GM23338 (cell line): ENCODE results near the gene POMP. TPM values are rescaled to one million over a fixed set of nuclear protein-coding genes. Genes with fewer than 3 reads are reported as not detected.

Experiments
- ATAC-seq: fragments of 200-7000 bp; cut with Tn5 transposase; 3 replicates; pipeline ENCODE4 v1.9.1; 2020
- DNase-seq: peaks from one replicate; pipeline ENCODE4 v3.0.0-alpha.2; 2015; ENCODE audit warnings: low spot score
- H2AFZ ChIP-seq: fragments of 200-600 bp; sonication (generic); 2 replicates; pipeline ENCODE4 v1.8.0; 2016; ENCODE audit warnings: antibody characterized with exemption, mild to moderate bottlenecking, moderate library complexity
- H3F3A ChIP-seq: fragments of 200-600 bp; sonication (generic); replicated peaks from 2 replicates; pipeline ENCODE4 v1.8.0; 2017; ENCODE audit warnings: antibody characterized with exemption, mixed run types, low read depth
- H3K27ac ChIP-seq: fragments of 200-600 bp; sonication (generic); 2 replicates; pipeline ENCODE4 v1.6.1; 2016; ENCODE audit warnings: low read depth
- H3K27me3 ChIP-seq: fragments of 200-600 bp; sonication (generic); 2 replicates; pipeline ENCODE4 v1.8.0; 2016; ENCODE audit warnings: mild to moderate bottlenecking, mixed run types, moderate library complexity; ENCODE audit not compliant: insufficient read depth
- H3K36me3 ChIP-seq: fragments of 200-600 bp; sonication (generic); 2 replicates; pipeline ENCODE4 v1.8.0; 2016; ENCODE audit warnings: mild to moderate bottlenecking; ENCODE audit not compliant: insufficient read depth
- H3K4me1 ChIP-seq: fragments of 200-600 bp; sonication (generic); 2 replicates; pipeline ENCODE4 v1.8.0; 2016; ENCODE audit warnings: mild to moderate bottlenecking, moderate library complexity; ENCODE audit not compliant: insufficient read depth
- H3K4me2 ChIP-seq: fragments of 200-600 bp; sonication (generic); 2 replicates; pipeline ENCODE4 v1.7.1; 2017; ENCODE audit warnings: mixed run types
- H3K4me3 ChIP-seq: fragments of 200-600 bp; sonication (generic); 2 replicates; pipeline ENCODE4 v1.6.1; 2016; ENCODE audit warnings: mixed run types
- H3K79me2 ChIP-seq: fragments of 200-600 bp; sonication (generic); replicated peaks from 2 replicates; pipeline ENCODE4 v1.8.0; 2017; ENCODE audit warnings: mild to moderate bottlenecking; ENCODE audit not compliant: insufficient read depth
- H3K9me2 ChIP-seq: fragments of 200-600 bp; sonication (generic); 2 replicates; pipeline ENCODE4 v1.8.0; 2017; ENCODE audit not compliant: insufficient read depth
- H4K20me1 ChIP-seq: fragments of 200-600 bp; sonication (generic); replicated peaks from 2 replicates; pipeline ENCODE4 v1.8.0; 2017; ENCODE audit warnings: mild to moderate bottlenecking; ENCODE audit not compliant: insufficient read depth
- H3K27ac Mint-ChIP-seq: 2 replicates; pipeline ENCODE4 v1.8.0; 2020; ENCODE audit warnings: inconsistent platforms, mild to moderate bottlenecking, moderate library complexity, mixed read lengths
- H3K27me3 Mint-ChIP-seq: 3 replicates; pipeline ENCODE4 v1.8.0; 2022; ENCODE audit warnings: low read depth, mild to moderate bottlenecking, moderate library complexity, mixed read lengths, inconsistent platforms; ENCODE audit not compliant: insufficient read depth, poor library complexity
- H3K36me3 Mint-ChIP-seq: 3 replicates; pipeline ENCODE4 v1.8.0; 2021; ENCODE audit warnings: low read depth, mild to moderate bottlenecking, inconsistent platforms, moderate library complexity, mixed read lengths
- H3K4me1 Mint-ChIP-seq: 3 replicates; pipeline ENCODE4 v1.8.0; 2020; ENCODE audit warnings: mild to moderate bottlenecking, inconsistent platforms, mixed read lengths
- H3K4me3 Mint-ChIP-seq: 3 replicates; pipeline ENCODE4 v1.8.0; 2021; ENCODE audit warnings: moderate library complexity, mild to moderate bottlenecking, inconsistent platforms, mixed read lengths
- H3K9me3 Mint-ChIP-seq: 3 replicates; pipeline ENCODE4 v1.8.0; 2020; ENCODE audit warnings: moderate library complexity, mild to moderate bottlenecking, inconsistent platforms, mixed read lengths
- CREB1 ChIP-seq: fragments of 250-450 bp; sonication (Bioruptor Pico); IDR thresholded peaks from 2 replicates; pipeline ENCODE4 v1.5.0; 2020; ENCODE audit warnings: low read depth, mild to moderate bottlenecking, moderate library complexity
- ETS1 ChIP-seq: IDR thresholded peaks from 2 replicates; pipeline ENCODE4 v1.6.1; 2016; ENCODE audit warnings: antibody characterized with exemption
- EZH2 ChIP-seq: fragments of 200-600 bp; sonication (generic); IDR thresholded peaks from one replicate; pipeline ENCODE4 v1.8.0; 2017; ENCODE audit warnings: antibody characterized with exemption, mild to moderate bottlenecking, low read depth; ENCODE audit not compliant: unreplicated experiment
- EZH2phosphoT487 ChIP-seq: fragments of 200-600 bp; sonication (generic); IDR thresholded peaks from one replicate; pipeline ENCODE4 v1.8.1; 2018; ENCODE audit warnings: antibody characterized with exemption; ENCODE audit not compliant: unreplicated experiment
- JUNB ChIP-seq: IDR thresholded peaks from one replicate; pipeline ENCODE4 v1.6.1; 2016; ENCODE audit warnings: antibody characterized with exemption; ENCODE audit not compliant: unreplicated experiment
- NANOG ChIP-seq: IDR thresholded peaks from 2 replicates; pipeline ENCODE4 v1.6.1; 2016; ENCODE audit warnings: antibody characterized with exemption, borderline replicate concordance
- POLR2AphosphoS5 ChIP-seq: IDR thresholded peaks from 2 replicates; pipeline ENCODE4 v1.6.1; 2016; ENCODE audit warnings: antibody characterized with exemption, low read depth
- STAT1 ChIP-seq: IDR thresholded peaks from one replicate; pipeline ENCODE4 v1.6.1; 2016; ENCODE audit warnings: antibody characterized with exemption; ENCODE audit not compliant: unreplicated experiment
- ZNF114 ChIP-seq: fragments of 250-450 bp; sonication (Bioruptor Pico); IDR thresholded peaks from 2 replicates; pipeline ENCODE4 v1.5.0; 2020; ENCODE audit warnings: mild to moderate bottlenecking, moderate library complexity
- ZNF331 ChIP-seq: fragments of 250-450 bp; sonication (Bioruptor Pico); IDR thresholded peaks from 2 replicates; pipeline ENCODE4 v1.5.0; 2020; ENCODE audit warnings: low read depth, mild to moderate bottlenecking, moderate library complexity
- polyA plus RNA-seq: library from polyadenylated mRNA; unstranded; fragments of >200 nt; fragmentation: Nextera tagmentation; extraction: Ambion mirVana; gene quantifications from 2 replicates; pipeline ENCODE4 v1.2.1, GENCODE V29; 2016
- total RNA-seq: library from RNA; depleted of rRNA; stranded (reverse); fragments of >200 nt; shearing (Covaris generic); gene quantifications from 2 replicates; pipeline ENCODE4 v1.2.3, GENCODE V29; 2014

The POMP gene
- total and polyA plus RNA-seq, 2 experiments from 2014 or later = 95.9 to 446 TPM

- no peak overlapping the region for H3K4me3 Mint-ChIP-seq
- no peak for ATAC-seq
These were observed 40.3 kb downstream of the POMP start for GRCh38 chr13:28699246-28699645.

DNA sequence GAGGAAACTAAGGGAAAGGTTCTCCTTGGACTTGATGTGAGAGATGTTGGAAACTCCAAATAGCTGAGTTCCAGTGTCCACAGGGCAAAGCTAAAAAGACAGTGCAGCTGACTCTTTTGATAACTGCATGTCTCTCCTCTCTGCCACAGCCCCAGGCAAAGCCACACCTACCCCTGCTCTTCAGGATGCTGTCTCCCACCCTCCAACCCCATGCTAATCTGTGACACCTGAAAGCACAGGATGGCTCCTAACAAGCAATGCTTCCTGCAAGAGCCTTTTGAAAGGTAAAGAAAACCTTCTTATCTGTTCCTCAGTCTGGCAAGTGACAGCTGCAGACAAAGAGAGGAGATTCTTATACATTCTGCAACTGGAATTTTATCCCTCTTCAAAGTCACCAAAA, 45.4 kb downstream of the POMP start:
- Histone ChIP-seq H4K20me1 (no peaks in the 10 kb centered on the region), H3K27me3 (no peaks in the 10 kb centered on the region), H3F3A (no peaks in the 10 kb centered on the region), H3K4me3 (no peak overlapping the region), H3K79me2 (no peaks in the 10 kb centered on the region), H3K4me1 (no peaks in the 10 kb centered on the region), H3K36me3 (no peaks in the 10 kb centered on the region), H3K4me2 (no peak overlapping the region), H2AFZ (peak overlapping the region; percentile 19; the same call in 1 of the 2 replicates), H3K27ac (no peak overlapping the region), H3K9me2 (no peaks in the 10 kb centered on the region)
- no peaks in the 10 kb centered on the region for H3K36me3 Mint-ChIP-seq
- H3K4me3 Mint-ChIP-seq = no peak overlapping the region
- H3K27me3 Mint-ChIP-seq = no peaks in the 10 kb centered on the region
- TF ChIP-seq NANOG = no peak
- no peak for TF ChIP-seq EZH2
- no peak for TF ChIP-seq JUNB
- TF ChIP-seq CREB1 = no peak
- TF ChIP-seq ETS1 = no peak
- ATAC-seq (peak; percentile 63), DNase-seq (no peak)
- no peaks in the 10 kb centered on the region for H3K9me3 Mint-ChIP-seq
- no peak overlapping the region for H3K27ac Mint-ChIP-seq
- 0 out of 3 replicates have a peak, but pooled peaks cover 4% of the 10 kb centered on the region for H3K4me1 Mint-ChIP-seq

More at GRCh38 chr13:28699246-28699645, 40.3 kb downstream of the POMP start:
- H3K79me2 ChIP-seq = no peaks in the 10 kb centered on the region
- H4K20me1 ChIP-seq = no peaks in the 10 kb centered on the region
- no peak overlapping the region for H3K27ac ChIP-seq
- no peaks in the 10 kb centered on the region for H3K36me3 ChIP-seq
- H3K4me1 ChIP-seq = no peaks in the 10 kb centered on the region
- no peak overlapping the region for H2AFZ ChIP-seq
- no peak overlapping the region for H3K4me2 ChIP-seq
- no peaks in the 10 kb centered on the region for H3K27me3 ChIP-seq
- no peaks in the 10 kb centered on the region for H3F3A ChIP-seq
- H3K4me3 ChIP-seq = no peak overlapping the region
- no peaks in the 10 kb centered on the region for H3K36me3 Mint-ChIP-seq
- no peaks in the 10 kb centered on the region for H3K27me3 Mint-ChIP-seq
- no peaks in the 10 kb centered on the region for H3K9me2 ChIP-seq
- H3K9me3 Mint-ChIP-seq = no peaks in the 10 kb centered on the region
- no peak overlapping the region for H3K27ac Mint-ChIP-seq
- H3K4me1 Mint-ChIP-seq = no peaks in the 10 kb centered on the region
- no peak for DNase-seq
- TF ChIP-seq JUNB (no peak), STAT1 (no peak), EZH2phosphoT487 (no peak)

DNA sequence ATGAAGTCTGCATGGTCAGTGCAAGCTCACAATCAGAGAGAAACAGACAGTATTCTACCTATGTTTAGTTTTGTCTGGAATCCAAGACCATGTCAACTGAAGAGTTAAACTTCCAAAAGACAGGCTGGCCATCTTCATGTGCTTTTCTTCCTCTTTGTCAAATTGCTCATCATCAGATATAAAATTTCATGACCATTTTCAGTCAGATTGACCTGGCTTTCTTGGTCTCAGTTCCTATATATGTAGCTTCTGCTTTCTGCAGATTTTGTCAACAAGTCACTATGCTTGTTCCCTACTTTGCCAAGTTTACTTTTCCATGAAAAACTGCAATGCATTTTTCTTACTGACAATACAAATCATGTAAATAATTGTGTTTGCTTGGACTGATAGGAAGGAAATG, 46.0 kb downstream of the POMP start:
- Histone ChIP-seq H4K20me1 (no peaks in the 10 kb centered on the region), H3K27ac (no peak overlapping the region), H2AFZ (no peak overlapping the region), H3K4me1 (no peaks in the 10 kb centered on the region), H3K36me3 (no peaks in the 10 kb centered on the region), H3F3A (no peaks in the 10 kb centered on the region), H3K79me2 (no peaks in the 10 kb centered on the region), H3K27me3 (no peaks in the 10 kb centered on the region), H3K4me2 (no peak overlapping the region), H3K9me2 (no peaks in the 10 kb centered on the region), H3K4me3 (no peak overlapping the region)
- no peak overlapping the region for H3K27ac Mint-ChIP-seq
- H3K4me1 Mint-ChIP-seq = 0 out of 3 replicates have a peak, but pooled peaks cover 4% of the 10 kb centered on the region
- DNase-seq (no peak), ATAC-seq (no peak)
- no peaks in the 10 kb centered on the region for H3K9me3 Mint-ChIP-seq
- no peaks in the 10 kb centered on the region for H3K27me3 Mint-ChIP-seq
- H3K36me3 Mint-ChIP-seq = no peaks in the 10 kb centered on the region
- H3K4me3 Mint-ChIP-seq = no peak overlapping the region
- TF ChIP-seq JUNB = no peak
- TF ChIP-seq EZH2 = no peak
- no peak for TF ChIP-seq STAT1
- TF ChIP-seq ZNF331 (CRISPR knock-in tag) = no peak
- no peak for TF ChIP-seq POLR2AphosphoS5
- TF ChIP-seq ZNF114 (CRISPR knock-in tag) = no peak
- no peak for TF ChIP-seq EZH2phosphoT487
- TF ChIP-seq ETS1 = no peak
